Naive thymus-derived CD8-positive, alpha-beta T cell (primary cell): ENCODE results near the gene TSKS. TPM values are rescaled to one million over a fixed set of nuclear protein-coding genes. Genes with fewer than 3 reads are reported as not detected.
A peak's percentile ranks its signal among the peaks of the same experiment; 100 is the strongest.

ENCODE experiments used
- ATAC-seq, 2 donors: fragments of 150-1000 bp; cut with Tn5 transposase in 1 of 2; sonication (Bioruptor Pico), chemical (Tn5 transposase) in 1 of 2; 1 replicate in 1 of 2; 2 replicates in 1 of 2; pipeline ENCODE4 v1.10.0; 2021; ENCODE audit warnings: mild to moderate bottlenecking in 2 of 2, moderate library complexity in 2 of 2
- POLR2A ChIA-PET: fragments of 350-600 bp; sonication (Branson Sonifier 250); formaldehyde crosslinking; loops from one replicate; lab custom pipeline; 2021; ENCODE audit warnings: antibody characterized with exemption; lab: Charles Lee
- DNase-seq, 10 donors: peaks; one replicate each; pipeline versions ENCODE4 v3.0.0 to v3.0.0-alpha.2; 2020 to 2022
- H3K27ac Mint-ChIP-seq, 10 donors: one replicate each; pipeline ENCODE4 v1.8.0; 2020 to 2022; ENCODE audit warnings: mild to moderate bottlenecking in 10 of 10, mixed read lengths in 10 of 10, moderate library complexity in 4 of 10, inconsistent platforms in 1 of 10
- H3K27me3 Mint-ChIP-seq, 5 donors: one replicate each; pipeline ENCODE4 v1.8.0; 2021 to 2022; ENCODE audit warnings: mixed read lengths in 5 of 5
- H3K36me3 Mint-ChIP-seq, 3 donors: one replicate each; pipeline ENCODE4 v1.8.0; 2020 to 2022; ENCODE audit warnings: mixed read lengths in 3 of 3, mild to moderate bottlenecking in 2 of 3, inconsistent platforms in 1 of 3
- H3K4me1 Mint-ChIP-seq, 4 donors: one replicate each; pipeline ENCODE4 v1.8.0; 2021 to 2022; ENCODE audit warnings: mixed read lengths in 4 of 4
- H3K4me3 Mint-ChIP-seq, 10 donors: one replicate each; pipeline ENCODE4 v1.8.0; 2020 to 2022; ENCODE audit warnings: mild to moderate bottlenecking in 10 of 10, mixed read lengths in 10 of 10, moderate library complexity in 6 of 10, inconsistent platforms in 1 of 10
- H3K9me3 Mint-ChIP-seq, 9 donors: one replicate each; pipeline ENCODE4 v1.8.0; 2020 to 2022; ENCODE audit warnings: mixed read lengths in 9 of 9, mild to moderate bottlenecking in 3 of 9, inconsistent platforms in 1 of 9, moderate library complexity in 1 of 9
- polyA plus RNA-seq, 3 donors: library from polyadenylated mRNA; unstranded; fragments of 300-500 nt; fragmentation: Illumina TruSeq; gene quantifications; one replicate each; pipeline ENCODE4 v1.2.3, GENCODE V29; 2021
- total RNA-seq, 8 experiments: library from RNA in 2 of 8; stranded (reverse) in 2 of 8; gene quantifications; one replicate each; pipeline ENCODE4 v1.2.3 and lab custom pipeline; 2021 to 2026

Gene TSKS
- total and polyA plus RNA-seq, 5 experiments from 2014 or later = 0.17 to 4.8 (median 1.2) TPM

DNA sequence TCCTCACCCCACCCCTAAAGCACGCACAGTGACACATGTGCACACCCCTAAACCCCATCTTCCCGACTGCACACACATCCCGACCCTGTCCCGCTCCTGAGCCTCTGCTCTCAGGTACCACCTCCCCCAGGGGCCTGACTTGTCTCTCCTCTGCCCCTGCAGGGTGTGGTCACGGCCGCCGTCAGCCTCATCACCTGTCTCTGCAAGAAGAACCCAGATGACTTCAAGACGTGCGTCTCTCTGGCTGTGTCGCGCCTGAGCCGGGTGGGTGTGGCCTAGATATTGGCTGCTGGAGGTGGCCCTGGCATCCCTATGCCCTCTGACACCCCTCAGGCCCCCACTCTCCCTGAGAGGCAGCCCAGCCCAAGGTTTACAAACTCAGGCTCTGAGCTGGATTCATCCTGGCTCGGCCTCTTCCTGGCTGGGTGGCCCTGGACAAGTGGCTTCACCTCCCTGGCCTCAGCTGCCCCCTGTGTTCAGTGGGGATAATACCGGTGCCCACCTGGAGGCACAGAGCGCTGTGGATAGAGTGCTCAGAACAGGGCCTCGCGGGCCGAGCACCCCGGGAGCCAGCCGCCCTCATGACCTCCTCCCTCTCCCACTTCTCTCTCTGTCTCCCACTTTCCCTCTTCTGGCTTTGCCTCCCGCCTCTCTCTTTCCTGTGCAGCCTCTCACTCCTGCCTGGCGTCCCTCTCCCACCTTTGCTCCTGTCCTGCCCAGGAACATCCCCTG is 29.9 kb upstream of the TSKS start:
- H3K4me1 Mint-ChIP-seq = peaks cover 0 to 9% (median 5%) of the 10 kb centered on the region in 4 donors
- H3K4me3 Mint-ChIP-seq = no peak overlapping the region
- DNase-seq = no peak
- no peak overlapping the region for H3K27ac Mint-ChIP-seq
- H3K9me3 Mint-ChIP-seq = no peaks in the 10 kb centered on the region
- H3K27me3 Mint-ChIP-seq = no peaks in the 10 kb centered on the region
- peaks cover 0 to 76% (median 9%) of the 10 kb centered on the region in 3 donors for H3K36me3 Mint-ChIP-seq
- POLR2A ChIA-PET = no interaction called here
- ATAC-seq = no peak

DNA sequence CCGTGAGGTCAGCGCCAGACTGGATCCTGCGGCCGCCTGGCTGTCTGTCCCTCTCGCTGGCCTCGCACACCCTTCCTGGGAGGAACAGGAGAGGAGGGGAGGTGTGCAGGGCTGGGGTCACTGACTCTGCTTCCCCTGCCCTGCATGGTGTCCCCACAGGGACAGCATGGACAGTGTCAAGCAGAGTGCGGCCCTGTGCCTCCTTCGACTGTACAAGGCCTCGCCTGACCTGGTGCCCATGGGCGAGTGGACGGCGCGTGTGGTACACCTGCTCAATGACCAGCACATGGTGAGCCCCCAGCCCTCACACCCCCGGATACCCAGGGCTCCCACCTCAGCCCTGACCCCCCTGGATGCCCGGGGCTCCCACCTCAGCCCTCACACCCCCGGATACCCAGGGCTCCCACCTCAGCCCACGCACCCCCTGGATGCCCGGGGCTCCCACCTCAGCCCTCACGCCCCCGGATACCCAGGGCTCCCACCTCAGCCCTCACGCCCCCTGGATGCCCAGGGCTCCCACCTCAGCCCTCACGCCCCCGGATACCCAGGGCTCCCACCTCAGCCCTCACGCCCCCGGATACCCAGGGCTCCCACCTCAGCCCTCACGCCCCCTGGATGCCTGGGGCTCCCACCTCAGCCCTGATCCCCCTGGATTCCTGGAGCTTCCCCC is 28.8 kb upstream of the TSKS start:
- POLR2A ChIA-PET = no interaction called here
- H3K36me3 Mint-ChIP-seq = peaks cover 0 to 76% (median 7%) of the 10 kb centered on the region in 3 donors
- no peaks in the 10 kb centered on the region for H3K9me3 Mint-ChIP-seq
- DNase-seq (no peak), ATAC-seq (no peak)
- H3K4me1 Mint-ChIP-seq = peaks cover 0 to 9% (median 7%) of the 10 kb centered on the region in 4 donors
- peak overlapping the region in 1 of 10 donors; percentile 17 for H3K27ac Mint-ChIP-seq
- H3K27me3 Mint-ChIP-seq = no peaks in the 10 kb centered on the region
- no peak overlapping the region for H3K4me3 Mint-ChIP-seq

DNA sequence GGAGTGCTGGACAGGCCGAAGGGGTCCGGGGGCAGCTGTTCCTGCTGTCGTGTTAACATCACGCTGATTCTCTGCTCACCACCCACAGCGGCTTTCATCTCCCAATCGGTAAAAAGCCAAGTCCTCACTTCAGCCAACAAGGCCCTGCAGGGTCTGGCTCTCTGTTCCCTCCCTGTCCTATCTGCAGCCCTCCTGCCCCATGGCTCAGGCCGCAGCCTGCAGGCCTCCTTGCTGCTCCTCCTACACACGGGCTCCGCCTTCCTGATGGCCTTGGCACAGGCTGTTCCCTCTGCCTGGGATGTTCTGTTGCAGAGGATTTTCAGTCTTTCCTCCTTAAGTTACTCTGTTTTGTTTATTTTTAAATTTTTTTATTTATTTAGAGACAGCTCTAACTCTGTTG is 27.8 kb upstream of the TSKS start:
- peaks cover 0 to 12% (median 7%) of the 10 kb centered on the region in 4 donors for H3K4me1 Mint-ChIP-seq
- no peaks in the 10 kb centered on the region for H3K9me3 Mint-ChIP-seq
- POLR2A ChIA-PET = no interaction called here
- H3K36me3 Mint-ChIP-seq = peaks cover 0 to 74% (median 7%) of the 10 kb centered on the region in 3 donors
- H3K4me3 Mint-ChIP-seq = no peak overlapping the region
- ATAC-seq (no peak), DNase-seq (no peak)
- no peak overlapping the region for H3K27ac Mint-ChIP-seq
- H3K27me3 Mint-ChIP-seq = no peaks in the 10 kb centered on the region

DNA sequence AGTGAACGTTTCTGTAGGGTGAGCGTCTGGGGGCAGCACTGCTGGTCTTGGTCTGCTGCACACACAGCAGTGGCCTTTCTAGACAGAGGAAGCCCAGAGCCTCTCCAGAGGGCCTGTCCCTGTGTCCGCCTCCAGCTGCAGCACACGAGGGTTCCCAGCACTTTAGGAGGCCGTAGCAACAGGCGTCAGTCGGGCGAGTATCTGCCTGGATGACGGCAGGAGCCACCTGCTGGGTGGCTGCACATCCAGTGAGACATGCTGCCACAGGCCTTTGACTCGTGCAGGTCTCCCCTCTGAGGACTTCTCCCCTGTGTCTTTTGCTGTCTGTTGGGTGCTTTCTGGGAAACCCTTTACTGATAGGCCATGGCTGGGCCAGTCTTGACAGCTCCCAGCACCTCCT is 25.8 kb upstream of the TSKS start:
- POLR2A ChIA-PET = no interaction called here
- H3K4me3 Mint-ChIP-seq = no peak overlapping the region
- peaks cover 0 to 18% (median 7%) of the 10 kb centered on the region in 4 donors for H3K4me1 Mint-ChIP-seq
- H3K36me3 Mint-ChIP-seq = peaks cover 5 to 71% (median 7%) of the 10 kb centered on the region in 3 donors
- DNase-seq (no peak), ATAC-seq (no peak)
- H3K27ac Mint-ChIP-seq = no peak overlapping the region
- H3K9me3 Mint-ChIP-seq = no peaks in the 10 kb centered on the region
- no peaks in the 10 kb centered on the region for H3K27me3 Mint-ChIP-seq

DNA sequence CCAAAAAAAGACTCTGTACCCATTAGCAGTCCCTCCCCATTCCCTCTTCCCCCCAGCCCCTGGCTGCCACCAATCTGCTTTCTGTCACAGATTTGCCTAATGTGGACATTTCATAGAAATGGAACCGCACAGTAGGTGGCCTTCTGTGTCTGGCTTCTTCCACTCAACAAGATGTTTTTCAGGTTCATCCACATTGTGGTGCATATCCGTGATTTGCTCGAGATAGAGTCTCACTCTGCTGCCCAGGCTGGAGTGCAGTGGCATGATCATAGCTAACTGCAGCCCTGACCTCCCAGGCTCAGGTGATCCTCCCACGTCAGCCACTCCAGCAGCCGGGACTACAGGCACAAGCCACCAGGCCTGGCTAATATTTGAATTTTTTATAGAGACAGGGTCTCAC is 24.6 kb upstream of the TSKS start:
- DNase-seq (no peak), ATAC-seq (no peak)
- H3K27me3 Mint-ChIP-seq = no peaks in the 10 kb centered on the region
- peaks cover 7 to 74% (median 10%) of the 10 kb centered on the region in 3 donors for H3K36me3 Mint-ChIP-seq
- POLR2A ChIA-PET = no interaction called here
- no peak overlapping the region for H3K4me3 Mint-ChIP-seq
- no peaks in the 10 kb centered on the region for H3K9me3 Mint-ChIP-seq
- no peak overlapping the region for H3K27ac Mint-ChIP-seq
- peaks cover 0 to 18% (median 7%) of the 10 kb centered on the region in 4 donors for H3K4me1 Mint-ChIP-seq

DNA sequence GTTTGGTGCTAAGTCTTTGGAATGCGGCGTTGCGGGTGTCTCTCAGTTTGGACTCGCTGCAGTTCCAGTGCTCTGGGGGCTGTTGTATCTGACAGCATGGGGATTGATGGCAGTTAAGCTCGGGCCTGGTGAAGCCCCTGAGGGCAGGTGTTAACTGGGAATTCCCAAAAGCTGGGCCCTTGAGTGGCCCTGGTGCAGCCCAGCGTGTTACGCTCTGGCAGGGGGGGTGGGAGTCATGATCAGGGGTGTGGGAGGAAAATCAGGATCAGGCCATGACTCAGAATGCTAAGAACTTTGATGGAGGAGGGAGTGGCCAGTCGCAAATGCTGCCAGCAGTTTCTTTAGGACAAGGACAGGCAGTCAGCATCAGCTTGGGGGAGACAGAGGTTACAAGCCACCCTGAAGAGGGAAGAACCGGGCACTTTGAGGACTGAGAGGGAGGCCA is 23.3 kb upstream of the TSKS start:
- no peak overlapping the region for H3K4me3 Mint-ChIP-seq
- peak overlapping the region in 2 of 10 donors; percentile 61 to 73 for H3K27ac Mint-ChIP-seq
- ATAC-seq (no peak), DNase-seq (no peak)
- peaks cover 7 to 70% (median 10%) of the 10 kb centered on the region in 3 donors for H3K36me3 Mint-ChIP-seq
- H3K4me1 Mint-ChIP-seq = peaks cover 0 to 18% (median 8%) of the 10 kb centered on the region in 4 donors
- H3K9me3 Mint-ChIP-seq = no peaks in the 10 kb centered on the region
- H3K27me3 Mint-ChIP-seq = no peaks in the 10 kb centered on the region
- POLR2A ChIA-PET = interaction anchor here (0.6 kb wide), 1 partner anchor 21 kb away, joined by 4 read pairs; no protein-coding TSS in a partner anchor

DNA sequence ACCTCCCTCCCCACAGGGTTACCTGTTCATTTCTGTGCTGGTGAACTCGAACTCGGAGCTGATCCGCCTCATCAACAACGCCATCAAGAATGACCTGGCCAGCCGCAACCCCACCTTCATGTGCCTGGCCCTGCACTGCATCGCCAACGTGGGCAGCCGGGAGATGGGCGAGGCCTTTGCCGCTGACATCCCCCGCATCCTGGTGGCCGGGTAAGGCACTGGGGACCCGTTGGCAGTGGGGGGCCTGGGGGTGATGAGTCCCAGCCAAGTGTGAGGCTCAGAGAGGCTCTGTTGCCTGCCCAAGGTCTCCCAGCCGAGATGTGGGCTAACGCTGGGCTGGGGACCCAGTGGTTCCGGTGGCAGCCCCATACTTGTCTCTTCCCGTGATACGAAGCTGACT is 19.4 kb upstream of the TSKS start:
- peaks cover 7 to 53% (median 11%) of the 10 kb centered on the region in 3 donors for H3K36me3 Mint-ChIP-seq
- H3K27me3 Mint-ChIP-seq = no peaks in the 10 kb centered on the region
- H3K4me3 Mint-ChIP-seq = no peak overlapping the region
- ATAC-seq (no peak), DNase-seq (no peak)
- peak overlapping the region in 2 of 10 donors; percentile 18 to 48 for H3K27ac Mint-ChIP-seq
- H3K4me1 Mint-ChIP-seq = peaks cover 17 to 27% (median 20%) of the 10 kb centered on the region in 4 donors
- POLR2A ChIA-PET = no interaction called here
- no peaks in the 10 kb centered on the region for H3K9me3 Mint-ChIP-seq

DNA sequence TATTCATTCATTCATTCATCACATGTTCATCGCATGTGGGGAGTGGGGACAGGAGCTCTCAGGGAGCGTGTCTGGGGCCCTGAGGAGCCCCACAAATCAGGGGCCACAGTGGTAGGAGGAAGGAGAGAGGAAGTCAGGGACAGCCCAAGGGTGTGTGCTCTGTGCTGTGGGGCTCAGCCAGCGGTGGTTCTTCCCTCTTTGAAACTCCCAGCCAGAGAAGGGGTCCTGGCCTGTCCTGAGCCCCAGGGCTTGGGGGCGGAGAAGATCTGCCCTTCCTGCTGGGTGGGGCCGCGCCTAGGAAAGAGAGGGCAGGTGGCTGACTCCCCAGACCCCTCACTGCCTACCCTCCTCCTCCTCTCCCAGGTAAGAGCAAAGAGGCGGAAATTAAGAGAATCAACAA is 18.3 kb upstream of the TSKS start:
- peak overlapping the region in 1 of 10 donors; percentile 73 for H3K4me3 Mint-ChIP-seq
- peak overlapping the region in 4 of 10 donors; percentile 29 to 81 (median 43) for H3K27ac Mint-ChIP-seq
- POLR2A ChIA-PET = no interaction called here

DNA sequence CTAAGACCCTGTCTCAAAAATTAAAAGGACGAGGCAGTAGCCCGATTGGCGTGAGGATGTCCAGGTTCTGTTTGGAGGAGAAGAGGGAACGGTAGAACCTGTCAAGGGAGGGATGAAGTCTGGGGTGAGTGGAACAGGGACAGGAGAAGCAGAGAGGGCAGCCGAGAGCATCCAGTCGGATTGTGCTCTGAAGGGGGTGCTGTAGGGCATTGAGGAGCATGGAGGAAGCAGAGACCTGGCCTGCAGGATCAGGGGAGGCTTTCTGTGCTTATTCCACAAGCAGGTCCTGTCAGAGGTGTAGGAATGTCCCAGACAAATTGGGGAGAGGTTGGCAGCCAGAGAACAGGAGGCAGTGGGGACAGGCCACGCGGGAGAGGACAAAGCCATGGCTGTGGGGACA is 17.8 kb upstream of the TSKS start:
- Mint-ChIP-seq H3K4me3 (peak overlapping the region in 1 of 10 donors; percentile 73), H3K4me1 (peaks cover 23 to 28% (median 27%) of the 10 kb centered on the region in 4 donors), H3K27ac (peak overlapping the region in 5 of 10 donors; percentile 22 to 81 (median 40)), H3K27me3 (no peaks in the 10 kb centered on the region), H3K36me3 (peaks cover 7 to 43% (median 11%) of the 10 kb centered on the region in 3 donors), H3K9me3 (no peaks in the 10 kb centered on the region)
- no peak for DNase-seq
- ATAC-seq = no peak
- POLR2A ChIA-PET = no interaction called here

More for the DNA sequence above, 18.3 kb upstream of the TSKS start:
- Mint-ChIP-seq H3K9me3 (no peaks in the 10 kb centered on the region), H3K4me1 (peaks cover 18 to 27% (median 23%) of the 10 kb centered on the region in 4 donors), H3K27me3 (no peaks in the 10 kb centered on the region), H3K36me3 (peaks cover 7 to 47% (median 11%) of the 10 kb centered on the region in 3 donors)
- DNase-seq (no peak), ATAC-seq (no peak)

DNA sequence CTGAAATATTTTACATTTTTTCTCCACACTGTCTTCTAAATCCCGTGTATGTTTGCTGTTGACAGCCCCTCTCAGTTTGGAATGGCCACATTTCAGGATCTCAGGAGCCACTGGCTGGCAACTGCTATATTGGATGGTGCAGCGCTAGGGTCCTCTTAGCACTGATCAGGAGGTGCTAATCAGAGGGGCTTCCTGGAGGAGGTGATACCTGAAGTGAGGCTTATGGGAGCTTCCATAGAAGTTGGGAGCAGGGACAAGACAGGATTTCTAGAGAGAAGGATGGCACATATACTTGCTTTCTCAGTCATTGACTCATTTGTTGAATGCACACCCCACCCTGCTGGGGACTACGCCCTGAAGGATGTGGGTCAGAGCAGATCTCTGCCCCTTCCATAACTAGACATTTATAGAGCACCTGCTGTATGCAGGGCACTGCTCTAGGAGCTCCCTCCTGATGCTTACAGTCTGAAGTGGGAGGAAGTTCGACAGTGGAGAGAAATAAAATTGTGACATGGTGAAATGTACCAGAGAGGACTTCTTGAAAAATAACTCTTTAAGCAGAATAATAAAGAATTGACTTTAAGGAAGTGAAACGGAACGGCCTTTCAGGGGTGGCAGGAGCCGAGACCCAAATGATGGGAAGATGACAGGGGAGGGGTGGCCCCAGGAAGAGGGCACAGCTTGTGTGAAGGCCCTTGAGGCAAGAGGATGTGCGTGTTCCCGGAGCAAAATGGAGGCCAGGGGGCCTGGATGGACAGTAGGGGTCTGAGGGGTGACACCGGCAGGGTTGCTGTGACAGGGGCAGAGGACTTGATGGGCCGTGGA is 16.8 kb upstream of the TSKS start:
- no peak for ATAC-seq
- Mint-ChIP-seq H3K27me3 (no peaks in the 10 kb centered on the region), H3K4me1 (peaks cover 23 to 33% (median 29%) of the 10 kb centered on the region in 4 donors), H3K36me3 (peaks cover 3 to 36% (median 11%) of the 10 kb centered on the region in 3 donors), H3K9me3 (no peaks in the 10 kb centered on the region), H3K4me3 (peak overlapping the region in 1 of 10 donors; percentile 73), H3K27ac (peak overlapping the region in 7 of 10 donors; percentile 29 to 81 (median 56))
- no peak for DNase-seq
- POLR2A ChIA-PET = no interaction called here

DNA sequence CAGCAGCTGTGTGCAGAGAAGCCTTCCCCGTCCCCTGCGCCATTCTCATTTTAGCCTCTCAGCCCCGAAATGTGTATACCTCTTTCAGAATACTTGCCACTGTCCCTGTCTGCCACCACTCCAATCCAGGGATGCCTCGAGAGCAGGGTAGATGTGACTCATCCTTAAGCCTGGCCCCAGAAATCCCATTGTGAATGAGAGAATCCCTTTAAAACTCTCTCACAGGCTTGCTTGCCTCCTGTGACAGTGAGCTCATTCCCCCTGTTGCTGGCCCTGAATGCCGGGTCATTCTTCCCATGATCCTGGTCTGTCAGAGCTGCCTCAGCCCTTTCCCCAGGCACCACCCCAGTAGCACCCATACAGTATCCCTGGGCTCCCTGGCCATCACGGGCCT is 13.3 kb upstream of the TSKS start:
- ATAC-seq (no peak), DNase-seq (no peak)
- Mint-ChIP-seq H3K36me3 (peaks cover 0 to 27% (median 9%) of the 10 kb centered on the region in 3 donors), H3K27me3 (no peaks in the 10 kb centered on the region), H3K9me3 (no peaks in the 10 kb centered on the region), H3K4me1 (peaks cover 30 to 54% (median 42%) of the 10 kb centered on the region in 4 donors), H3K27ac (peak overlapping the region in 5 of 10 donors; percentile 66 to 89 (median 76)), H3K4me3 (peak overlapping the region in 1 of 10 donors; percentile 36)
- POLR2A ChIA-PET = interaction anchor here (1.7 kb wide), 1 partner anchor 13 kb away, joined by 3 read pairs; the partner anchor contains the start of gene TSKS

DNA sequence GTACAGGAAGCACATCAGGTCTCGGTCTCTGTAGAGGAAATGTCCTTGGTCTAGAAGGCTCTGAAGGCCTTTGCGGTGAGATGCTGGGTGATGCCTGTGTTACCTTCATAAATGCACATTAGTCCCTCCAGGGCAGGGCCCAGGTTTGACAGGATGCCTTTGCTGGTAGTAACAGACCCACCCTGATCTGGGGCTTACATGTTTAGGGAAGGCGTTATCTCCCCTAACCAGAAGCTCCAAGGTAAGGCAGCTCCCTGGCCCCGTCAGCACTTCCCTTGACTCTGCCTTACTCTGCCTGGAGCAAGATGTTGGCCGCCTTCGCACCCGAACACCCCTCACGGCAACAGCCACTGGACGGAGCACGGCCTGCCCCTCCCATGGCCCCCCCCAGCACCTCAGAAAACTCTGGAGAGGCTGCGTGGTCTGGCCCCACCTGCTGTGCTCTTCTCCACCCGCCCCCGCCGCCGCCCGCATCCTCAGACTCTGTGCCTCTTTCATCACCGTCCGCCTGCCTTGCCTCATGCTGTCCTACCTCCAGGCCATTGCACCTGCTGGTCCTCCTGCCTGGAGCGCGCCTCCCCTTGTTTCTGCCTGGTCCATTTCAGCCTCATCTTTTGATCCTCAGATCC is 12.8 kb upstream of the TSKS start:
- DNase-seq = no peak
- Mint-ChIP-seq H3K27ac (peak overlapping the region in 7 of 10 donors; percentile 41 to 89 (median 75)), H3K4me3 (peak overlapping the region in 2 of 10 donors; percentile 11 to 36), H3K27me3 (no peaks in the 10 kb centered on the region), H3K36me3 (peaks cover 0 to 24% (median 9%) of the 10 kb centered on the region in 3 donors), H3K9me3 (no peaks in the 10 kb centered on the region), H3K4me1 (peaks cover 26 to 51% (median 38%) of the 10 kb centered on the region in 4 donors)
- ATAC-seq = peak; percentile 39 to 72
- POLR2A ChIA-PET = interaction anchor here (1.7 kb wide), 1 partner anchor 12 kb away, joined by 3 read pairs; the partner anchor contains the start of gene TSKS
